IPS DF 6.9 (cell line): ENCODE data around the gene PDZRN4.

Experiments
- DNase-seq: peaks from one replicate; pipeline ENCODE4 v3.0.0-alpha.2; 2013; ENCODE audit warnings: low read depth, low spot score
- H3K27ac ChIP-seq: one replicate; pipeline ENCODE4 v1.5.1; 2013; ENCODE audit warnings: low read length, control low read depth
- H3K27me3 ChIP-seq: 2 replicates; pipeline ENCODE4 v1.6.1; 2013; ENCODE audit warnings: mild to moderate bottlenecking, low read length; ENCODE audit not compliant: control insufficient read depth, insufficient read depth
- H3K36me3 ChIP-seq: 2 replicates; pipeline ENCODE4 v1.6.1; 2013; ENCODE audit warnings: low read length; ENCODE audit not compliant: control insufficient read depth, insufficient read depth
- H3K4me1 ChIP-seq: 2 replicates; pipeline ENCODE4 v1.6.1; 2013; ENCODE audit warnings: low read length; ENCODE audit not compliant: control insufficient read depth, insufficient read depth
- H3K4me3 ChIP-seq: 2 replicates; pipeline ENCODE4 v1.5.1; 2013; ENCODE audit warnings: mild to moderate bottlenecking, low read length
- H3K9me3 ChIP-seq: 2 replicates; pipeline ENCODE4 v1.6.1; 2013; ENCODE audit warnings: low read length, inconsistent platforms; ENCODE audit not compliant: control insufficient read depth, insufficient read depth
- WGBS: extraction: QIAGEN DNeasy Blood & Tissue Kit; methylation state at CpG from one replicate; pipeline ENCODE4 v1.1.7; 2013; ENCODE audit warnings: mixed read lengths, missing lambda C conversion rate; ENCODE audit not compliant: insufficient read length, insufficient coverage; 5-methylcytosine and 5-hydroxymethylcytosine counted together

The PDZRN4 gene

DNA sequence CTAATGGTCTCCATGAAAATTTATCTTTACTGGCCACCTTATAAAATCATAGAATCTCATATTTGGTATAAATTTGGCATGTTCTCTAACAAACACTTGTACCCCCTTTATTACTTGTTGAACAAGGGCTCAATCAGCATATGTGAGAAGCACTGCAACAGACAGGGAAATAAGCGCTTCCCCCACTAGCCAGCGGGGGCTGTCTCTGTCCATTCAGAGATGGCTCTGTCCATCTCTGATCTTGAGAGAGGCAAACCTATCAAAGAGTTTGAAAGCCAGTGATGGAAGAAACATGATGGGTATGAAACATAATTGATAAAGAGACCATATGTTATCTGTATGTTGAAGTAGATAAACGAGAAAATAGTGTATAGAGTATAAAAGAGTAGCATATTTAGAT lies 326.8 kb downstream of the PDZRN4 start:
- WGBS: 100% methylated on average over 1 of the region's 3 CpGs
- no peaks in the 10 kb centered on the region for H3K27me3 ChIP-seq
- no peak overlapping the region for H3K27ac ChIP-seq
- H3K9me3 ChIP-seq: no peaks in the 10 kb centered on the region
- H3K36me3 ChIP-seq: no peaks in the 10 kb centered on the region
- H3K4me3 ChIP-seq: no peak overlapping the region
- DNase-seq: no peak
- no peaks in the 10 kb centered on the region for H3K4me1 ChIP-seq

DNA sequence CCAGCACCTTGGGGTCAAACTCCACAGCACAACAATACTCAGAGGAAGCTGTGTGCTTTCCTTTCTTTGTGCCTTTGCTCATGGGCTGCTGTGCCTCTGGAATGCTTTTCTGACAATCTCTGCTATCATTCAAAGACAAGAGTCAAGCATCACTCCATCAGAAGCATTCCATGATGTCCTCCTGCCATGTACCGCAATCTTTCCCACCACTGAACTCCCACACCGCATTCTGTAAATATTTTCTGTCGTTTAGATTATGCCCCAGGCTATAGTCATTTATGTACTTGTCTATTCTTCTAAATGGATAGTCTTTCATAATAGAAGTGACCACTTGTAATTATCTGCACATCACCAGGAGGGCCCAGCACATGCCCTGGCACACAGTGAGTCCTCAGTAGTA lies 327.8 kb downstream of the PDZRN4 start:
- Histone ChIP-seq H3K4me3 (no peak overlapping the region), H3K27me3 (no peaks in the 10 kb centered on the region), H3K27ac (no peak overlapping the region), H3K36me3 (no peaks in the 10 kb centered on the region), H3K9me3 (no peaks in the 10 kb centered on the region), H3K4me1 (no peaks in the 10 kb centered on the region)
- no peak for DNase-seq
- no CpG with 5 or more reads among the region's 3 CpGs for WGBS

DNA sequence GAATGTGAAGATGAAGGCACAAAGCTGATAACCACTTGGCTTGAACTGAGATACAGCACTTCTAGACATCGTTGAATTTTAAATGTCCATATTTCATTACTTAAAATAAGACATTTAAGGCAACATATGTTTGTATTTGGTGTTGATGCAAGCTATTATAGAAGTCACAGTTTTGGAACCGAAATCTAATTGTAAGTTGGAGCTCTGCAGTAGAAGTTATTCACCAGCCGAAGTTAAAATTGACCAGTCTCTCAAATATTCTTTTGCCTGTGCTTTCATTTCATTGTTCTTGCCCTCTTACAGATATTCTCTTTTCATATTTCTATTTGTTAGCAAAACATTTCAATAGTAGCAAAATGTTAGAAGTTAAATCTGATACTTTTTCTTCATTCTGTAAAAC lies 332.7 kb downstream of the PDZRN4 start:
- Histone ChIP-seq H3K9me3 (no peaks in the 10 kb centered on the region), H3K4me3 (no peak overlapping the region), H3K27me3 (no peaks in the 10 kb centered on the region), H3K36me3 (no peaks in the 10 kb centered on the region), H3K4me1 (no peaks in the 10 kb centered on the region), H3K27ac (no peak overlapping the region)
- DNase-seq: no peak
- no CpG with 5 or more reads among the region's 3 CpGs for WGBS

DNA sequence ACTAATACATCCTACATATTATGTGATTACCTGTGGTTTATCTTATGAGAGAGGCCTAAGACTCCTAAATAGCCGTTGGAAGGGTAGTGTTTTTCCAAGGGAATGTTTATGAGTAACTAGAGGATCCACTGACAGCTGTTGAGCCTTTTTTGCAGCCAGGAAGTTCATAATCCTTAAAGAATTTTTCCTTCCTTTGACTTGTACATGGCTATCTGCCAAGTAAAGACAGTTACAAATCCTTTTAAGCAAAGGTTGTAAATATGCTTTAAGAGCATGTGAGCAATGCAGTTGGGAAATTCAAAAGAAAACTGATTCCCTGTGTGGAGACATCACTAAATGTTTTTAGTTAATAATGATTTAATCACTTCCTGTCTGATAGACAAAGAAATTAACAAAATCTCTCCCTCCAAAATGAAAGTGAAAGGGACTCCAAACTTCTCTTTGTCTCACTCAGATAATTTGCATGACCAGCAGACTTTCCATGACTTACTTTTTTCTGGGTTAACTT lies 333.8 kb downstream of the PDZRN4 start:
- H3K4me3 ChIP-seq: no peak overlapping the region
- no peaks in the 10 kb centered on the region for H3K27me3 ChIP-seq
- no peaks in the 10 kb centered on the region for H3K9me3 ChIP-seq
- WGBS: no CpG with 5 or more reads among the region's 1 CpG
- no peaks in the 10 kb centered on the region for H3K4me1 ChIP-seq
- H3K27ac ChIP-seq: no peak overlapping the region
- H3K36me3 ChIP-seq: no peaks in the 10 kb centered on the region
- DNase-seq: no peak

DNA sequence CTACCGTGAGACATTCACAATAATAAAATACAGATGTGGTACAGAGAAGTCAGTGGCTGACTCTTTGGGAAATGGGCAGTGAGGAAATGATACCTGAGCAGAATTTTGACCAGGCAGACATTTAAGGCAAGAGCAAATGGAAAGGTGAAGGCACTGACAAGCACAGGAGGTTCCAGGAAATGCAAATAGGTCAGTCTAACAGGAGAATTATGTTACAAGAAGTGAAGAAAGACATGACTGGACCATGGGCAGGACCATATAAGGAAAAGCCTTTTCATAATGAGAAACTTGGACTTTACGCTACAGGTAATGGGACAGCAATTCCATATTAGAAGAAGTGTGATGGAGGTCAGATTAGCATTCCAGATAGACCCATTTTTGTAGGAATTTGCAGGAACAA lies 338.9 kb downstream of the PDZRN4 start:
- H3K27ac ChIP-seq: no peak overlapping the region
- H3K27me3 ChIP-seq: no peaks in the 10 kb centered on the region
- no peak for DNase-seq
- no peaks in the 10 kb centered on the region for H3K9me3 ChIP-seq
- WGBS: no CpG with 5 or more reads among the region's 2 CpGs
- no peaks in the 10 kb centered on the region for H3K36me3 ChIP-seq
- no peak overlapping the region for H3K4me3 ChIP-seq
- H3K4me1 ChIP-seq: no peaks in the 10 kb centered on the region

DNA sequence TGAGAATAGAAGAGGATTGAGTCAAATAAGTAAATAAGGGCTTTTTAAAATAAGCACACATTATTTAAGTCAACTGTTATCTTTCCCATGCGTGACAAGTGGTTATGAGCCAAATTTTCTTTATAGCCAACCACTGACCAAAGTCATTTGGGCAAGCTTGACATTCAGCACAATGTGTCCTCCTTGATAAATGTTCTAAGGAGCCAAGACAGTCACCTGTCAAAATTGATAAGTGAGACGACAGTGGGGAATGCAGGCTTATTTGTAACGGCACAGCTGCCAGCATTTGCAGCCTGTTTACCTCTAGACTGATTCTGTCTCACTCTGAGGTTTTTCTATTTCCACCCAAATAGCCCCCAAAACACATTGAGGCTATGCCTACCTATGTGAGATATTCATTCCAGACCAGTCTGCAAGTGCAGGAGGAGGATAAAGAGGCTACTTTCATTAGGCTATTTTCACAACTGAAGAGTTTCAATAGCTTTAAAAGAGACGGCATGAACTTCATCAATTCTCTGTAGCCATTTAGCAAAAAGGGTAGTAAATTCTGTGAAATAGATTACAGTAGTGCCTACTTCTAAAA lies 339.5 kb downstream of the PDZRN4 start:
- DNase-seq: no peak
- no CpG with 5 or more reads among the region's 4 CpGs for WGBS
- Histone ChIP-seq H3K4me1 (no peaks in the 10 kb centered on the region), H3K27me3 (no peaks in the 10 kb centered on the region), H3K36me3 (no peaks in the 10 kb centered on the region), H3K4me3 (no peak overlapping the region), H3K27ac (no peak overlapping the region), H3K9me3 (no peaks in the 10 kb centered on the region)

DNA sequence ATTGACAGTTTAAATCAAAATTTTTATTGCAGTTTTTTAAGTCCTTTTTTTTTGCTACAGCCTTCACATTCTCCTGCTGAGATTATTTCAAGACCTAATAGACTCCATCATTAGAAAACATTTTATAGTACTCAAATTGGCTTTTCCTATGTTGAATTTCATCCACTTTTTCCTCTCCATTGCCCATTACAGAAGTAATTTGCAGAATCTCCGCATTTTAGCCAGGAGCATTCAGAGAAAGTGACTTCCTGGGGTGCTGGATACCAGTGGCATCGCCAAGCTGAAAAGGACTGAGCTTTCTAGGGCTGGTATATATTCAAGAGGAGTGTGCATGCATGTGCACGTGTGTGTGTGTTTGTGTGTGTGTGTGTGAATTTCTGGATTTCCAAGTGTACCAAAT lies 340.8 kb downstream of the PDZRN4 start:
- no peak for DNase-seq
- no peaks in the 10 kb centered on the region for H3K9me3 ChIP-seq
- H3K27ac ChIP-seq: no peak overlapping the region
- H3K27me3 ChIP-seq: no peaks in the 10 kb centered on the region
- WGBS: no CpG with 5 or more reads among the region's 3 CpGs
- H3K4me3 ChIP-seq: no peak overlapping the region
- no peaks in the 10 kb centered on the region for H3K4me1 ChIP-seq
- H3K36me3 ChIP-seq: no peaks in the 10 kb centered on the region

DNA sequence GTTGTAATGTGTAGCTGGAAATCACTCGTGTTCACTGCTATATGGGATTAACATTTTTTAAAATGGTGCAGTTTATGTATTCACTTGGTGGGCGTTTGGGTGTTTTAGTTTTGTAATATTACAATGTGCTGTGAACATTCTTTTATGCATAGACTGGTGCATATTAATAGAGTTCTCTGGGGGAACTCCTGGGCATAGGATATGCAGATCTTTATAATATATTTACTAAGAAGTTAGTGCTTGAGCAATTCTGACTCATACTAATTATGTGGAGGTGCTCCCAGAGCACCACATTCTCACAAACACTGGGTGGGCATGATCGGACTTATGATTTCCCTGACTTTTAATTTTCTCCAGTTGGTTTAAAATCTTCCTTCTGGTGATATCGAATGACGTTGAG lies 342.3 kb downstream of the PDZRN4 start:
- Histone ChIP-seq H3K9me3 (no peaks in the 10 kb centered on the region), H3K4me1 (no peaks in the 10 kb centered on the region), H3K36me3 (no peaks in the 10 kb centered on the region), H3K4me3 (no peak overlapping the region), H3K27me3 (no peaks in the 10 kb centered on the region), H3K27ac (no peak overlapping the region)
- DNase-seq: no peak
- no CpG with 5 or more reads among the region's 5 CpGs for WGBS

DNA sequence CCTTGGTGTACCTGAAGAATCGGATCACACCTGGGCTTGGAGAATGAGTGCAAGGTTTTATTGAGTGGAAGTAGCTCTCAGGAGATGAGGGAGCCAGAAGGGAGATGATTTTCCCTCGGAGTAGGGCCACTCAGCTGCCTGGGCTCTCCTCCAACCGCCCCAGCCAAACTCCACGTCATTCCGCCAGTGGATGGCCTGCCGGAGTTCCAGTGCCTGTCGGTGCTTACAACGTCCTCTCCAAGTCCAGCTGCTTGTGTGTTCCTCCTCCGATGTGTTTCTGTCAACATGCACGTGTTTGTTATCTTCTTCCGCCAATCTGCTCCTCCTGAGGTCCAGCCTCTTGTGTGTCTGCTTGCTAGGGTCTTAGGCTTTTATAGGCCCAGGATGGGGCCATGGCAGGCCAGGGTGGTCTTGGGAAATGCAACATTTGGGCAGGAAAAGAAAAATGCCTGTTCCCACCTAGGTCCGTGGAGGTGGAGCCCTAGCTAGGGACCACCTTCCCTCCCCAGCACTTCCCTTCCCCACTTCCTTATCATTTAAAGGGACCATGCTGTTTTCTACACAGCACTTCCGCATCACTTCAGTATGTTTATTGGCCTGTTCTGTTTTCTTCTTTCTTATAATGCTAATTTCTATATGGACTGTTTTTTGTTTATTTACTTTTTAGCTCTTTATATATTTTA lies 343.2 kb downstream of the PDZRN4 start:
- H3K36me3 ChIP-seq: no peaks in the 10 kb centered on the region
- no peak overlapping the region for H3K4me3 ChIP-seq
- H3K27ac ChIP-seq: no peak overlapping the region
- no CpG with 5 or more reads among the region's 13 CpGs for WGBS
- DNase-seq: no peak
- H3K27me3 ChIP-seq: no peaks in the 10 kb centered on the region
- no peaks in the 10 kb centered on the region for H3K4me1 ChIP-seq
- H3K9me3 ChIP-seq: no peaks in the 10 kb centered on the region

DNA sequence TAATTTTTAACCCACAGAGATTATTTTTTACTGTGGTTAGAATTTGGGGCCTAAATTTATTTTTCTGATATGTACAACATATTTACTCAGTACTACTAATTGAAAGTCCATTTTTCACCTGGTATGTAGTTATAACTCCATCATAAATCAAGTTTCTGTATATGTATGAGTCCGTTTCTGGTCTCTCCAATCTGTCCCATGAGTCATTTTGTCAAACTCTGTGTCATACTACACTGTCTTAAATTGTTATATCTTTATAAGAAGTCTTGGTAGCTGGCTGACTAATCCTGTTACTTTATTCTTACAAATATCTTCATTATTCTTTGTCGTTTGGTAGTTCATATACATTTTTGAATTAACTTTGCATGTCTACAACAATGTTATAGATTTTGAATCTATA lies 344.0 kb downstream of the PDZRN4 start:
- no peaks in the 10 kb centered on the region for H3K9me3 ChIP-seq
- no peaks in the 10 kb centered on the region for H3K36me3 ChIP-seq
- H3K27me3 ChIP-seq: no peaks in the 10 kb centered on the region
- WGBS: no CpG with 5 or more reads among the region's 2 CpGs
- no peak overlapping the region for H3K4me3 ChIP-seq
- no peak overlapping the region for H3K27ac ChIP-seq
- H3K4me1 ChIP-seq: no peaks in the 10 kb centered on the region
- no peak for DNase-seq
